ENCODE data around the gene ASMT.
"Not testable (repeated sequence)": the region's sequence is repeated elsewhere in the genome, so short reads cannot be mapped to it uniquely, and the experiment has no call there.

ASMT gene

DNA sequence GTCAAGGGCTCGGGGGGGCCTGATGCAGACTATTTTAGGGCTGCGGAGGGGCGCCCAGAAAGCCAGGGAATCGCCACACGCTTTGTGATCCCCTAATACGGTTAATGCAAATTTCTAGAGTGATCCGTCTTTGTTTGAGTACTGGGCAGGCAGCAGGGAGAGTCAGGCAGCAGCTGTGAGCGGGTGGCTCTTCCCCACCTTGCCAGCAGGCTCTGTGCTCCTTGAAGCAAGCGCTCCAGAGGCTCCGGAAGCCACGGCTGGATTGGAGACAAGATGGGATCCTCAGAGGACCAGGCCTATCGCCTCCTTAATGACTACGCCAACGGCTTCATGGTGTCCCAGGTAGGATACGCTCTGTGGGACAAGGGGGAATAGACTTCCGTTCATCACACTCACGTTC, at the start of gene ASMT:
Gene ASMT (plus strand): TSS at position 133 of the 400 bp plus-strand sequence. CDS start 141 bp downstream, at position 274.
- no peak for DNase-seq

DNA sequence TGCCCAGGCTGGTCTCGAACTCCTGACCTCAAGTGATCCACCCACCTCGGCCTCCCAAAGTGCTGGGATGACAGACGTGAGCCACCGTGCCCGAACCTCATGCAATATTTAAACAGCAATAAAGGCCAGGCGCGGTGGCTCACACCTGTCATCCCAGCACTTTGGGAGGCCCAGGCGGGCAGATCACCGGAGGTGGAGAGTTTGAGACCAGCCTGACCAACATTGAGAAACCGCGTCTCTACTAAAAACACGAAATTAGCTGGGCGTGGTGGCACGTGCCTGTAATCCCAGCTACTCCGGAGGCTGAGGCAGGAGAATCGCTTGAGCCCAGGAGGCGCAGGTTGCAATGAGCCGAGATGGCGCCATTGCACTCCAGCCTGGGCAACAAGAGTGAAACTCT, 40.7 kb upstream of the ASMT start:
- DNase-seq = not testable (repeated sequence)

GRCh38 chrX:1576201-1576992, 38.5 kb upstream of the ASMT start:
- no peak for DNase-seq

DNA sequence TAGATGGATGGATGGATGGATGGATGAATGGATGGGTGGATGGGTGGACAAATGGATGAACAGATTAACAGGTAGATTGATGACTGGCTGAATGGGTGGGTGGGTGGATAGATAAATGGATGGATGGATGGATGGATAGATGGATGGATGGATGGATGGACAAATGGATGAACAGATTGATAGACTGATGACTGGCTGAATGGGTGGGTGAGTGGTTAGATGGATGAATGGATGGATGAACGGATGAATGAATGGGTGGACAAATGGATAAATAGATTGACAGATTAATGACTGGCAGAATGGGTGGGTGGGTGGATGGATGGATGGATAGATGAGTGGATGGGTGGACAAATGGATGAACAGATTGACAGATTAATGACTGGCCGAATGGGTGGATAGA, 37.0 kb upstream of the ASMT start:
- DNase-seq = no peak

- DNase-seq = no peak
Measured at GRCh38 chrX:1578511-1579173, 36.2 kb upstream of the ASMT start.

GRCh38 chrX:1581132-1581531, 33.7 kb upstream of the ASMT start:
- DNase-seq = no peak

GRCh38 chrX:1582686-1583437, 32.0 kb upstream of the ASMT start:
- DNase-seq = no peak

GRCh38 chrX:1584237-1585011, 30.4 kb upstream of the ASMT start:
- DNase-seq = no peak

GRCh38 chrX:1587161-1587560, 27.7 kb upstream of the ASMT start:
- DNase-seq = no peak

GRCh38 chrX:1589356-1590130, 25.3 kb upstream of the ASMT start:
- no peak for DNase-seq

DNA sequence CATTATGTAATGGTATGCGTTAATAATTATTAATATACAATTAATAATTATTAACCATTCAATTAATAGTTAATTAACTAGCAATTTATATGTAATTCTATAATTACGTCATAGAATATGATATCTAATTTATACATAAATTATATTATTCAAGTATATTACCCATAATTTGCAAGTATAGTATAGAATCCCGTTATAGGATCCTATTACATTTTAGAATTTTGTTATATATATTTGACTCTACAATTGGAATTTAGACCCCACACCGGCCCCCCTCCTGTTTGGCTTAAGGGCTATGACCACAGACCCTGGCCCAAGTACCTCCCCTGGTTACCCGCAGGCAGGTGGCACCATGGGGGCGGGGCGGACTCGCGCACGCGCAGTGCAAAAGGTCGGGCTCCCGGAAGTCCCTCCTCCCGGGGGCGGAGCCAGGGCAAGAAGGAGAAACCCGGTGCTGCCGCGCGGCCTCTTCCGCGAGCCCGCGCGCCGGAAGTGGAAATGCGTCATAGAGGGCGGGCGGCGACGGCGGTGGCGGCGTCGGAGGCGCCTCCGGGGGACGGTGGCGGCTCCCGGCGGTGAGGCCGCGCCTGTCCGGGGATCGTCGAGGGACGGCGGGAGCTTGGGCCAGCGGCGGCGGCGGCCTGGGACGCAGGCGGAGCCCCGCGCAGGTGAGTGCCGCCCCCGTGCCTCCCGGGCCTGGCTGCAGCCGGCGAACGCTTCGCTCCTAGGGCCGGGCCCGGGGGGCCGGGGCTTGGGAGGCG, 23.6 kb upstream of the ASMT start, which contains the start of gene AKAP17A:
Gene AKAP17A (plus strand): TSS at position 503 of the 761 bp plus-strand sequence. CDS start 1,859 bp downstream, outside the sequence.
- peak; percentile 88 for DNase-seq

- DNase-seq = no peak
Measured at GRCh38 chrX:1591863-1592469, 22.9 kb upstream of the ASMT start.

GRCh38 chrX:1592470-1593142, 22.3 kb upstream of the ASMT start:
- no peak for DNase-seq

DNA sequence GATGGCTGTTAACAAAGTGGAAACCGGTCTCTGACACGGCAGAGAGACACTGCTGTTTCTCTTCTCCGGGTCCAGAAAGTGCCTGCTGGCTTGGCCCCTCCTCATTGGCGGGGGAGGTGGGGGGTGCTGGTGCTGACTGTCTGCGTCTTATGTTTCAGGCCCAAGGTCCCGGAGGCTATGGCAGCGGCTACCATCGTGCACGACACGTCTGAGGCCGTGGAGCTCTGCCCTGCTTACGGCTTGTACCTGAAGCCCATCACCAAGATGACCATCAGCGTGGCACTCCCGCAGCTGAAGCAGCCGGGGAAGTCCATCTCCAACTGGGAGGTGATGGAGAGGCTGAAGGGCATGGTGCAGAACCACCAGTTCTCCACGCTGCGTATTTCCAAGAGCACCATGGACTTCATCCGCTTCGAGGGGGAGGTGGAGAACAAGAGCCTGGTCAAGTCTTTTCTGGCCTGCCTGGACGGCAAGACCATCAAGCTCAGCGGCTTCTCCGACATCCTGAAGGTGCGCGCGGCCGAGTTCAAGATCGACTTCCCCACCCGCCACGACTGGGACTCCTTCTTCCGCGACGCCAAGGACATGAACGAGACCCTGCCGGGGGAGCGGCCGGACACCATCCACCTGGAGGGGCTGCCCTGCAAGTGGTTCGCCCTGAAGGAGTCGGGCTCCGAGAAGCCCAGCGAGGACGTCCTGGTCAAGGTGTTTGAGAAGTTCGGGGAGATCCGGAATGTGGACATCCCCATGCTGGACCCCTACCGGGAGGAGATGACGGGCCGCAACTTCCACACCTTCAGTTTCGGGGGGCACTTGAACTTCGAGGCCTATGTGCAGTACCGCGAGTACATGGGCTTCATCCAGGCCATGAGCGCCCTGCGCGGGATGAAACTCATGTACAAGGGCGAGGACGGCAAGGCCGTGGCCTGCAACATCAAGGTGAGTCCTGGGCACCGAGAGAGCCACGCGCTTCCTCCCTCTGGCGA, 21.3 kb upstream of the ASMT start:
- no peak for DNase-seq

- DNase-seq = no peak
Measured at GRCh38 chrX:1595711-1596060, 19.2 kb upstream of the ASMT start.

DNA sequence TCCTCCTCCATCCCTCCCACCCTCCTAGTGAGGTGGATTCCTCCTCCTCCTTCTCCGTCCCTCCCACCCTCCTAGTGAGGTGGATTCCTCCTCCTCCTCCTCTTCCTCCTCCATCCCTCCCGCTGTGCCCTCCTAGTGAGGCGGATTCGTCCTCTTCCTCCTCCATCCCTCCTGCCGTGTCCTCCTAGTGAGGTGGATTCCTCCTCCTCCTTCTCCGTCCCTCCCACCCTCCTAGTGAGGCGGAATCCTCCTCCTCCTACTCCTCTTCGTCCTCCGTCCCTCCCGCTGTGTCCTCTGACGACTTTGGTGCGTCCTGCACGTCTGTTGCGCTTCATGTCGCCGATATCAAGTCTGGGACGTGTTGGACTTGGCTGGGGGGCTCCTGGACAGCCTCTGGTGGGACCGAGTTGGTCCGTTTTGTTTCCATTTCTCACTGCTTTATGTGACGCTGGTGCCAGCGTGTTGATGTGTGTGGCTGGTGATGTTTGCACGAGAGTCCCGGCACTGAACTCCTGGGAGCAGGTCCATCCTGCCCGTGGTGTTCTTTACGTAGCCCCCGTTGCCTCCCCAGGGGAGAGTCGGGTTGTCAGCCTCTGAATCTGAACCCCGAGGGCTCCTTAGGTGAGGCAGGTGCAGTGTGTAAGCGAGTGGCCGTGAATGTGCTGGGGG, 18.0 kb upstream of the ASMT start:
- DNase-seq = no peak

GRCh38 chrX:1597345-1598020, 17.4 kb upstream of the ASMT start:
- no peak for DNase-seq

Measured in NCI-H446 treated with DMSO at 0.1 percent for 48 hours (cell line).